Head of caudate nucleus (tissue), 42 donors: ENCODE results near the gene PLA1A.

ENCODE experiments used
- DNase-seq, 42 donors: peaks; one replicate each; pipeline versions ENCODE4 v3.0.0 to v3.0.0-alpha.2; 2020 to 2021; ENCODE audit warnings: mixed read lengths in 7 of 42
- intact Hi-C: fragments of 100-400 bp; cut with DNase I; formaldehyde crosslinking; loops from one replicate; pipeline ENCODE4 v1.15.0; 2022

The PLA1A gene

DNA sequence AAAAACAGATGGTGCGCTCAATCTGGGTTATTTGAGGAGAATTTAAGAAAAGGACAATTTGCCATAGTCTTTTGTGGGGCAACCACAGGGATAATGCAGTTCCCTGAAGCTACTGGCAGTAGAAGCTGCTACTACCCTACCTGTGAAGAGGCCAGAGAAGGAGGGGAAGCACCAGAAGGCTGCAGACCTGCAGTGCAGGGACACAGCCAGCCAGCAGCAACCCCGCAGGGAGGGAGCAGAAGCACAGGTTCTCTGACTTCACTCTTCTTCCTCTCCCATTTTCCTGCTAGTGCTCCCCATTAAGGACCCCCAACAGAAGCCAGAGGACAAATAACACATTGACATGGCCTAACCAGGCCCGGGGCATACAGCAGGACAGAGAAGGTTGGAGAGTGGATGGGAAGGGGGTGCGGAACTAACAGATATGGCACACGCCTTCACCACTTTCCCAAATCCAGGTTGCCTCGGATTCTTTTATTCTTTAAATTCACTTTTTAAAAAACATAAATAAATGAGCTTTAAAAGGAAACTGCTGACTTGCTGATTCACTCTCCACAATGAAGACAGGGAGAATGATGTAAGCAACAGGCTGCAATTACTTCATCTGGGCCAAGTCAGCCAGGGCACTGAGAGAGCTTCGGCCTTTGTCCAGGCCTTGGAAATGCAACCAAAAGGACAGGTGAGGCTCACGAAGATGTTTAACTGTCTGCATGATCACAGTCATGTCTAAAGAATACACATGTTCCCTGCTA lies 32.6 kb downstream of the PLA1A start:
- no peak for DNase-seq
- intact Hi-C loops, result no loop called here

DNA sequence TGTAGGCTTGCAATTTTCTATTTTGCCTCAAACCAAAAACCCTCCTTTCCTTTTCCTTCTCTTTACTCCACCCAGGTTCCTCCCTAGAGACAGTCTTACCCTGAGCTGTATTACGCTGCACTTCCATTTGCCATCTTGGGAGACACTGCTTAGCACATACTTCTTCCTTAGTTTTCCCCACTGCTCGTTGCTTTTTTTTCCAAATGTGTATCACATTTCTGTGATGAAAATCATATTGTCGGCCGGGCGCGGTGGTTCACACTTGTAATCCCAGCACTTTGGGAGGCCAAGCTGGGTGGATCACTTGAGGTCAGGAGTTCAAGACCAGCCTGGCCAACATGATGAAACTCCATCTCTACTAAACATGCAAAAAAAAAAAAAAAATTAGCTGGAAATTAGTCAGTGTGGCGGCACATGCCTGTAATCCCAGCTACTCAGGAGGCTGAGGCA lies 33.2 kb downstream of the PLA1A start:
- DNase-seq, result no peak
- intact Hi-C loops, result no loop called here

DNA sequence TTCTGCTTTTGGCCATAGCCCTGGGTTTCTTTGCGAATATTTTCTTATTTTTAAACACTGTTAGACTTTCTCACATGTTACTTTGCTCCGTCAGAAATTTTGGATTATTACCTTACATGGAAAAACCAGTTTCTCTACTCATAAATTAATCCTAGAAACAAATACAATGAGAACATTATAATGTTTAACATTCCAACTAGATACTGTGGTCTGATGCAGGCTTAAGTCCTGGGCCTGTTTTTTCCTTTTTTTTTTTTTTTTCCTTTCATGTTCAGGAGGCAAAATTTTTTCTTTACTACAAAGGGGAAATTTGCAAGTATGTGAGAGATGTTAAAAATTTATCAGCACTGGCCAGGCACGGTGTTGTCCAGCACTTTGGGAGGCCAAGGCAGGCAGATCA lies 33.8 kb downstream of the PLA1A start:
- DNase-seq, result no peak
- intact Hi-C loops, result no loop called here

DNA sequence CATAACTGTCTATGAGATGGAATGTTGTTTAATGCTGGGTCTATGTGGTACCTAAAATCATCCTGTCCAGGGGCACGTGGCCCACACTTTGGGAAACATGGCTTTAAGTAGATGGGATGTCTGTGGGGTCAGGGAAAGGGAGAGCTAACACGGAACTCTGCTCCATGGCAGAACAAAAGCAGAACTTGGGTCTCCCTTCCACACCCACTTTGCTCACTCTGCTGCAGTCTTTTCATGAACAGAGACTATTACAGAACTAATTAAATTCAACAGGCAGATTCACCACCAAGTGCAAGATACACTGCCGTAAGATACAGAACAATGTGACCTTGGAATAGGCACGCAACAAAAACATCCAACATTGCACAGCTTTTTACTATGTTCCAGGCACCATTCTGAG lies 34.5 kb downstream of the PLA1A start:
- no peak for DNase-seq
- intact Hi-C loops, result no loop called here

DNA sequence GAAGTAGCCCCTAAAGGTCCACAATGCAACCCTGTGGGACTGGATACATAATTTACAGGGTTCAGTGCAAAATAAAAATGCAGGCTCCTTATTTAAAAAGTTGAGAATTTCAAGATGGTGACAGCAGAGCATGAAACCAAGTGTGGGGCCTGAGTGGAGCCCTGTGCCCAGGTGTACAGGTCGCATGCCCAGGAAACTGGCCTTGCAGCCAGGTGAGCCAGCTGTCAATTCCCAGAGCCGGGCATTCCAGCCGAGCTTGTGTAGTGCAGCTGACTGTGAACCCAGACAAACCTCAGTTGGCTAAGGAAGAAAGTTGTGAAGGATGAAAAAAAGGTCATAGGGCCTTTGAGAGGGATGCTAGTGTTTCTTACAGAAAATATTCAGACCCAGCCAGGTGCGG lies 35.1 kb downstream of the PLA1A start:
- intact Hi-C loops, result no loop called here
- DNase-seq, result no peak

DNA sequence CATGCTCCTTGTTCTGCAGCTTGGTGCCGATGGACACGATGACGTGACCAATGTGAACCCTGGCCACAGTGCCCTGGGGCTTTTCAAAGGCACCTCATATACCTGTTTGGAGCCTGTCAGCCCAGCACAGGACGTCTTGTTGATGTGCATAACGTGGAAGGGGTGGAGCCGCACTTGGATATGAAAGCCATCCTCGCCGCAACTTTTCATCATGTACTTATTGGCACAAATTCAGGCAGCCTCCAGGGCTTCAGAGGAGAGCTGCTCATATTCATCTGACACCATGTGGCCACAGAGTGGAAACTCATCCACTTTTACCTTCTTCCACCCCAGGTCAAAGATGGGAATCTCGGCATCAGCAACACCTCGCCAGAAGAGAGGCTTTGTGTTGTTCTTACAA lies 38.0 kb downstream of the PLA1A start:
- no peak for DNase-seq
- intact Hi-C loops, result no loop called here

DNA sequence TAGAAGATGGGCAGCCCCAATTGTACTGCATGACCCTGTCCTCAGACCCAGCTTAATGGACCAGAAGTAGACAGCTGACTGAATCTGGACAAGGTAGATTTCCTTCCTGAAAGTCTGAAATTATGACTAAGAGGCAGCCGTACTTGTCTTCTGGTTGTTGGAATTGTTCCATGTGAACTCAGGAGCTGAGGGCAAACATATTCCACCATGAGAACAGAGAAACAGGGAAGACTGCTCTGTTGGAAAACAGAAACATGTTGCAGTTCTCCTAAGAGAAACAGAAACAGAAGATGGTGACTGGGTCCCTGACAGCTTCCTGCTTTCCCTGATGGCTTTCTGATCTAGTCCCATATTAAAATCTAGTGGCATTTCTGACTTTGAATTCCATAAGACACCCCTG lies 38.6 kb downstream of the PLA1A start:
- no peak for DNase-seq
- intact Hi-C loops, result no loop called here

DNA sequence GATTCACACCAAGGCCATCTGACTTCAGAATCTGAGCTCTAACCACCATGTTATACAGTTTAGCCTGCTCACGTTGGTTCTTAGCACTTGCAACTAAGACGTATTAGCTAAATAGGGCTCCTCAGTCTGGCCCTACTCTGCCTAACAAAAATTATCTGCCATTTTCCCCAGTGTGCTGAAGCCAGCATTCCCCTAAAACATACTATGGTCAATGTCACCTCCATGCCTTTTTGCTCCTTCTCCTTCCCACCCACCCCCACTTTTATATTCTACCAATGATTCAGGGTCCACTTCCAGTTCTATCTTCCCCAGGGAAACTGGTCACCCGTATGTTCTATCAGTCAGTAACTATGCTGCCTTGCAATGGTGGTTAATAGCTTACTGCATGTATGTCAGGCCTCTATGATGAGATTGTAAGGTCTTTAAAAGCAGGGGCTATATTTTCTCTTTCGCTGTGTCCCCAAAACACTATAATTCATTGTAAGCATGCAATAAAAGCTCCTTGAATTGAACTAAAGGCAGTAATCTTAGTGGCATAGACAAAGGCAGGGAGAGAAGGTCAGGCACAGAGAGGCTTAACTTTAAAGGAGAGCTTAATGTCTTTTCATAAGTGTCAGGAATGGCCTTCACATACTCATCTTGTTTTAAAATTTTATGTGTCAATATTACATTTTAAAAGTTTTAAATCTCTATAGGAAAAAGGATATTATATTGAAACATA lies 39.4 kb downstream of the PLA1A start:
- no peak for DNase-seq
- intact Hi-C loops, result no loop called here

DNA sequence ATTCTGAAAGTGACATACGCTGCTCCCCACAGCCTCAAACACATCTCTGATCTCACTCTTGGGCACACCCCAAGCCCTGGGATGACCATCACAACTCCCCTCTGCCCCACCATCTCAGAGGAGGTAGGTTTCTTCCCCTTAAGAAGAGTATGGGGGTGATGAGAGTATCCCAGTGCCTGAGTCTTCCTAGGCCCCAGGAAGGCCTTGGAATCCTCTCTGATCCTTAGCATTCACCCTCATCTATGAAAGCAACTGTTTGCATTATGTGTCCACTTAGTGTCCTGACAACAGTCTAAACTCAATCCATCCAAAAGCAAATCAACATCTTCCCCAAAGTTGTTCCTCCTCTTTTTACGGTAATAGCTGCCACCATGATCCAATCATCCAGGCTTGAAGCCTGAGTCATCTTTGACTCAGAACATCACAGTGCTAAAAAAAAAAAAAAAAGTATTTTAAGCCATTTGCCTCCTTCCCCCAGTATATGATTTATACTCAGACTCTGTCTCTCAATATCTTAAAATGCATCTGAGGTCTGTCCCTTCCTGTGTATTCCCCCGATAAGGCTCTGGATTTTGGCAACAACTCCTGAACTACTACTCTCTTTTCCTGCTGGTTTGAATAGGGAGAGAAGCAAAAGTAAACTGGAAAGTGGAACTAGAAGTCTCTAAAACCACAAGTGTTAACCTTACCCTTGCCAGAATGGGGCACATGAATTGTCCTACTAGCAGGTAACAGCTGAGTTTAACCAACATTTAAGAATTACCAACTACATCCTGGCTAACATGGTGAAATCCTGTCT lies 40.2 kb downstream of the PLA1A start:
- DNase-seq, result peak in 3 of 42 donors; percentile 9 to 23 (median 17)

DNA sequence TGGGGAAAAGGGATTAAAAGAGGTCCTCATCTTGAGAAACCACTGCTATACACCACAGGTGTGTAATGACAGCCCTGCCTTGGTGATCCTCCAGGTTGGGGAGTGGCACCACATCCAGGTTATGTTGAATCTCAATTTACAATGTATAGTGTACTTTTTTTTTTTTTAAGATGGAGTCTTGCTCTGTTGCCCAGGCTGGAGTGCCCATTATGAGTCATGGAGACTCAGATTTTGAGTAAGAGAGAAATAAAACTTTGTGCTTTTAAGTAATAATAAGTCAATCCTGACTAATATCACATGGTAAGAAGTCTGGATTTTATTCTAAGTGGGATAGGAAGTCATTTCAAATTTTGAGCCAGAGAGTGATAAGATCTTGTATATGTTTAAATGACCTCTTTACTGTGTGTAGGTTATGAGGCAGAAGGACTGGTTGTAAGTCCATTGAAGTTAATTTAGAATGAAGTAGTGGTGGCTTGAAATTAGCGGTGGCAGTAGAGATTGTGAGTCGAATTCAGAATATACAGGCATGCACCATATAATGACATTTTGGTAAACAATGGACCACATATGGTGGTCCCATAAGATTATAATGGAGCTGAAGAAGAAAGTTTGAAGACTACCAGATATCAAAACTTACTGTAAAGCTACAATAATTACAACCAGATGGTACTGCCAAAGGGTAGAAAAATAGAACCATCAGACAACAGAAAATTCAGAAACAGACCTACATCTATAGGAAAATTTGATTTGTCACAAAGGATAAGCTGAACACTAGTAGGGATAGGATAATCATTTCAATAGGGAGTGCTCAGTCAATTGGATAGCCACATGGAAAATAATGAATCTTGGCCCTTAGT lies 42.0 kb downstream of the PLA1A start:
- DNase-seq, result no peak
- intact Hi-C loops, result no loop called here

More for the DNA sequence above, 40.2 kb downstream of the PLA1A start:
- intact Hi-C loops, result no loop called here

DNA sequence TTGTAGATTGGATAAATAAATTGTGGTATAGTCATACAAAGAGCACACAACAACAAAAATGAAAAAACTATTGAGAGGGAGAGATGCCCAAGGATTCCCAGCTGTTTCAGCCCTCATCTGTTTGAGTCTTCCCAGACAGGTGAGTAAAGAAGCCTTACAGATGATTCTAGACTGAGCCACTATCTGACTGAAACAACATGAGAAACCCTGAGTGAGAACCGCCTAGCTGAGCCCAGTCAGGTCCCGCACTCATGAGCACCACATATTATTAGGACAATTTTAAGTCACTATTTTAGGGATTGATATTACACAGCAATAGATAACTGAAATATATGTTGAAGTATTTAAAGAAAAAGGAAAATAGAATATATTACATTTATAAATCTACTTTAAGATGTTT lies 43.7 kb downstream of the PLA1A start:
- no peak for DNase-seq
- intact Hi-C loops, result no loop called here

DNA sequence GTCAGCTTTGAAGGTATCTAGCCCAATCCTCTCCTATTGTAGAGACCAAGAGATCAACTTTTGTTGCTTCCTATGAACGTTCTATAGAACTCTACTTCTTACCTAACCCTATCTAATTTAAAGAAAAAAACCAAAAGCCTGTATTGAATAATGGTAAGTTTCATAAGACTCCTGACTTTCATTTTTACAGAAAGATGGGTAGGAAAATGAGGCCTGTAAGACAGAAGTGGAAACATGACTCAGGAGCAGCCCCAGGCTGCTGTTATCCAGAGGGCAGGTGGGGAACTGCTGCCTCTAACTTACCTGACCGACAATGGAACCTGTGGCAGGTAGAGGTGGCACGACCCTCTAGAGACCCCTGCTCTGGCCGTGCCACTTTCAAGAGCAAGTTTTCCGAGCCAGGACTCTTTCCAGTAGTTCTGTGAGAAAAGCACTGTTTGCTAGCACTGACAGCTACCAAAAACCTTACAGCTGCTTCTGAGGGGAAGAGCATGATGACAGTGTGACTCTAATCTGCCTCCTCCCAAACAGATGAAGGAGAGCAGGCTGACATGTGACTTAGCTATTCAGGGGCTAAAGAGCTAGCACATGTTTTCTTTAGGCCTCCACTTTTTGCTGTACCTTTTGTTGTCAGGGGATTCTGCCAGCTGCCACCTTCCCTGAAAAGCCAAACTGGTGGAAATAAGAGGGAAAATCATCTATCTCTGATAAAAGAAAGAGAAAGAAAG lies 45.2 kb downstream of the PLA1A start:
- intact Hi-C loops, result no loop called here
- DNase-seq, result peak in 2 of 42 donors; percentile 27 to 32

DNA sequence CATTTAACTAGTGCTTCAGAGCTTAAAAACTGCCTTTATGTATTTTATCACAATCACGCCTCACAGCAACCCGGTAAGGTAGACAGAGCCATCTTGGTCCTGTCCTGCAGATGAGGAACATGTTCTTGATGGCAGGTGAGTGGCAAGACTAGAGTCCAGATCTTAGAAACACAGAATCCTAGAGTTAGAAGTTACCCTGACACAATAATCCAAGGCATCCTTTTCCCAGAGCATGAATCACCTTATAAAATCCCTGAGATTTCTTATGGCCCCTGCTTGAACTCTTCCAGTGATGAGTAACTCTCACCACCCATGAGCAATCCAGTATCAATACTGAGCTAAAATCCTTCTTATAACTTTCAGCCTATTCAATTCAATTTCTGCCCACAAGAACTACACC lies 45.8 kb downstream of the PLA1A start:
- DNase-seq, result peak in 3 of 42 donors; percentile 13 to 43 (median 42)

DNA sequence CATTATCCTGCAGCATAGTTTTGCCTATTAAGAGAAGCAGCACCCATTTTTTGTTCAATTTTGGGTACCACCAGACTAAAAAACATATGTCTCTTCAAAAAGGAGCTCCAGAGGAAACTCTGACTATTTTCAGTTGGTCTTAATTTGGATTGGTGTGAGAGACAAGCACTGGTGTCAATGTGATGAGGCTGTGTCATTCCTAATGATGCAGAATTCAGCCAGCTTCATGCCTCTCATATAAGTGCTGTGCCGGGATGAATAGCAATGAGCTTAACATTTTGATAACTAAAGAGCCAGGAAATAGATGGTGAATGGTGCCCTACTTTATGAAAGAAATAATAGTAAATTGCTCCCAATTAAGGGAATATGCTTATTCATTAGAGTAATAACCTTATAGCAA lies 46.8 kb downstream of the PLA1A start:
- no peak for DNase-seq
- intact Hi-C loops, result no loop called here

More for the DNA sequence above, 45.8 kb downstream of the PLA1A start:
- intact Hi-C loops, result no loop called here

DNA sequence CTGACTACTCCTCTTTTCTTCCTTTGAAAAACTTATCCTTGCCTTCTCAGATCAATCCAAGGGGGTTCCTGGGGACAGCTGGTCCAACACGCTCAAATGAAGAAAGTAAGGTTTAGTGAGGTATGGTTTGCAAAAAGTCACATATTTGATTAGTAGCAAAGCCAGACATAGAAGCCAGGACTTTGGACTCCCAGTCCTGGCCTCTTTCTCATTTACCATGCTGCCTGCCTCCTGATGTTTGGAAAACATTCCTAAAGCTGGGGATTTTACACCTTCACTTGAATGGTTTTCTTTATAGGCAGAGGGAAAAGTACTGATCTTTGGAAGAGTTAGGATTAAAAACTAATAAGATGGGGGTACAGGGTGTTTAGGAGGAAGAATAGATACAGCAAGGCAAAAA lies 48.1 kb downstream of the PLA1A start:
- no peak for DNase-seq
- intact Hi-C loops, result no loop called here

DNA sequence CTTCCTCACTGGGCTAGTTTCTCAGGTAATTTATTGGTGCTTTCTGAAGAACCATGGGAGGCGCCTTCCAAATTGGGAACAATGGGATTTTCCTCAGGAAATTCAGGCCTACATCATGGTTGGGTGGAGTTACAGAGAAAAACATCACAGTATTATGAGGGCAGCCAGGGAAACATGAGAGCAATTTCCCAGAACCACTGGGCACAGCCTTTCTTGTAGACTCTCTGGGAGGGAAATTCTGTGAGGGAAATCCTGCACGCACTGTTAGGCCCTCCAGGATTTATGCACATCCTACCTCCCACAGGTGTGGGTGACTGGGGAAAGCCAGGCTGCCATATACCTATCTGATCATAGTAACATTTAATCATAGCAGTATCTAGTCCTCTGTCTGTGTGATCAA lies 49.5 kb downstream of the PLA1A start:
- no peak for DNase-seq
- intact Hi-C loops, result no loop called here

DNA sequence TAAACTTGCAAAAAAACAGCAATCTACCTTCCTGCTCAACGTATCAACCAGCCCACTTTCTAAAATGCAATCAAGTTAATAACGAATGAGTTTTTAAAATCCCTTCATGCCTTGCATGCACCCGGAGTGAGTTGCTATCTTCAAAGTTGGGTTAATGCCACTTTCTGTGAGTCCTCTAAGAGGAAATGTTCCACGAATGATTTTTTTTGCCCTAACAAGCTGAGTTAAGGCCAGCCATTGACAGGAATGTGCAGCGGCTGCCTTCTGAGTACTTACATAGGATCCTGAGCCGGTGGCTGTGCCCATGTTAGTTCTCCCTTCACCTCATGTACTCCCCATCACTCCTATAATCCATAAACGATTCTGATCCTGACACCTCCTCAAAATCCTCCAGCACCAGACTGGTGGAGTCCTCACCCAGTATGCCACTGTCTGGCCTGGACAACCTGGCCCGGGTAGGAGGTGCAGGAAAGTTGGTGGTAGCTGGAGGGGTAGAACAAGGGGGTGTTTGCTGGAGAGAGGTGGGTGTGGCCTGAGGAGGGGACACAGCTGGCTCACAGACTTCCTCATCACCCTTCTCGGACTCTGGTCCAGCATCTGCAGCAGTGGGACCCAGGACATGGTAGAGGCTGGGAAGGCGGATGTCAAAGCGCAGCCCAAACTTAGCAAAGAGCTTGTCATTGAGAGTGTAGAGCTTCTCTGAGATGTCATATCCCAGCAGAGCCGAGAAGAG lies 50.3 kb downstream of the PLA1A start:
- intact Hi-C loops, result no loop called here
- DNase-seq, result no peak

DNA sequence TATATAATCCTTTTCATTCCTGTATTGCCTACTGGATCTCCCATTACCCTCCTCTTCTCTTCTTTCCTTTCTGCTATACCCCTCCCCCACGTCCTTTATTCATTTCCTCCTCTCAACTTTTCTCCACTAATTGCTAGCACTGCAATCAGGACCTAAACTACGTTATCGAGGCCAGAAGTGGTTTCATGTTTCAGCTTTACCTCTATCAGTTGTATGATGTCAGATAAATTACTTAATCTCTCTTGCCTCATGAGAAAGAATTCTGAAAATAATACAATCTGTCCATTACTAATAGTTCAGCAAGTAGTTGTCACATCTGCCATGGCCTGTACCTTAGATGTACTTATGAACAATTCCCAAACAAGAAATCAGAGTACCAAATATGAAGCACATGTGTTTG lies 52.1 kb downstream of the PLA1A start:
- DNase-seq, result no peak
- intact Hi-C loops, result no loop called here
